ENCODE measurements around the gene ARHGAP30. TPM values are rescaled to one million over a fixed set of nuclear protein-coding genes. Genes with fewer than 3 reads are reported as not detected.

ARHGAP30 gene
- total RNA-seq, 6 donors from 2014 or later, result 26.8 to 69.9 (median 51.2) TPM

GRCh38 chr1:161047436-161048420, 22.0 kb downstream of the ARHGAP30 start:
- H3K4me1 ChIP-seq, result peaks cover 10 to 31% (median 18%) of the 10 kb centered on the region in 4 donors
- no peak for DNase-seq
- no peaks in the 10 kb centered on the region for H3K9me3 ChIP-seq
- TF ChIP-seq EP300 (IDR thresholded peaks at IDR 0.05) (no peak), POLR2A (IDR thresholded peaks at IDR 0.05) (no peak), POLR2AphosphoS5 (IDR thresholded peaks at IDR 0.05) (no peak), CTCF (IDR thresholded peaks at IDR 0.05) (no peak)
- 95 to 99% methylated on average over 16 to 18 of the region's 18 CpGs for WGBS, 2 donors
- peak overlapping the region; percentile 19 to 99 (median 95) for H3K27ac ChIP-seq
- H3K4me3 ChIP-seq, result no peak overlapping the region
- no peaks in the 10 kb centered on the region for H3K27me3 ChIP-seq
- no peak for ATAC-seq (ENCODE audit: low FRiP score in 2 of 2)
- peaks cover 2 to 27% (median 13%) of the 10 kb centered on the region in 4 donors for H3K36me3 ChIP-seq

GRCh38 chr1:161046605-161047228, 23.0 kb downstream of the ARHGAP30 start:
- DNase-seq (no peak), ATAC-seq (ENCODE audit: low FRiP score in 2 of 2) (peak in 1 of 2 donors; percentile 39)
- Histone ChIP-seq H3K36me3 (peaks cover 12 to 31% (median 20%) of the 10 kb centered on the region in 4 donors), H3K4me3 (peak overlapping the region in 3 of 4 donors; percentile 72 to 77 (median 77)), H3K27me3 (no peaks in the 10 kb centered on the region), H3K9me3 (no peaks in the 10 kb centered on the region), H3K4me1 (peaks cover 10 to 31% (median 18%) of the 10 kb centered on the region in 4 donors), H3K27ac (peak overlapping the region; percentile 92 to 99 (median 95))
- TF ChIP-seq CTCF (IDR thresholded peaks at IDR 0.05) (no peak), POLR2A (IDR thresholded peaks at IDR 0.05) (no peak), POLR2AphosphoS5 (IDR thresholded peaks at IDR 0.05) (no peak), EP300 (IDR thresholded peaks at IDR 0.05) (no peak)
- WGBS, 2 donors, result 56 to 58% methylated on average over 2 of the region's 2 CpGs

- TF ChIP-seq EP300 (IDR thresholded peaks at IDR 0.05), result no peak
- peak in 3 of 4 donors; percentile 72 to 88 (median 78) for TF ChIP-seq POLR2A (IDR thresholded peaks at IDR 0.05)
- peak; percentile 89 to 95 for TF ChIP-seq POLR2AphosphoS5 (IDR thresholded peaks at IDR 0.05)
- no peak for TF ChIP-seq CTCF (IDR thresholded peaks at IDR 0.05)
- DNase-seq, result peak; percentile 93 to 96
- peak within 1 kb of the TSS; percentile 92 to 99 (median 95) for H3K27ac ChIP-seq
- H3K4me1 ChIP-seq, result peaks cover 10 to 31% (median 18%) of the 10 kb centered on the region in 4 donors
- H3K9me3 ChIP-seq, result no peaks in the 10 kb centered on the region
- peaks cover 17 to 31% (median 25%) of the 10 kb centered on the region in 4 donors for H3K36me3 ChIP-seq
- no peaks in the 10 kb centered on the region for H3K27me3 ChIP-seq
- peak; percentile 94 to 97 for ATAC-seq (ENCODE audit: low FRiP score in 2 of 2)
- WGBS, 2 donors, result 1 to 2% methylated on average over 16 to 29 of the region's 29 CpGs
- H3K4me3 ChIP-seq, result peak within 1 kb of the TSS; percentile 48 to 77 (median 74)
Measured at GRCh38 chr1:161045736-161046604, 23.7 kb downstream of the ARHGAP30 start, which contains the start of gene USF1. TSS of gene USF1 (minus strand) at chr1:161045977. CDS start at chr1:161043275, 2,702 bp downstream.
